ACC112 (cell line): ENCODE measurements around the gene PRR23C.

Experiments used
- H2AFZ ChIP-seq: fragments of 200-600 bp; sonication (generic); one replicate; pipeline ENCODE4 v1.6.0; 2017; ENCODE audit warnings: antibody characterized with exemption, low read length; ENCODE audit not compliant: unreplicated experiment
- H3K27ac ChIP-seq: fragments of 200-600 bp; sonication (generic); 2 replicates; pipeline ENCODE4 v1.5.1; 2014; ENCODE audit warnings: low read depth, mild to moderate bottlenecking, antibody characterized with exemption, low read length, moderate library complexity
- H3K27me3 ChIP-seq: fragments of 200-600 bp; sonication (generic); 2 replicates; pipeline ENCODE4 v1.6.1; 2014; ENCODE audit warnings: mild to moderate bottlenecking, antibody characterized with exemption, low read length, moderate library complexity, mixed read lengths; ENCODE audit not compliant: insufficient read depth
- H3K36me3 ChIP-seq: fragments of 200-600 bp; sonication (generic); 2 replicates; pipeline ENCODE4 v1.6.1; 2016; ENCODE audit warnings: mild to moderate bottlenecking, antibody characterized with exemption, low read length, moderate library complexity, mixed read lengths; ENCODE audit not compliant: insufficient read depth
- H3K4me1 ChIP-seq: fragments of 200-600 bp; sonication (generic); one replicate; pipeline ENCODE4 v1.6.1; 2016; ENCODE audit warnings: low read length, mixed read lengths; ENCODE audit not compliant: insufficient read depth, unreplicated experiment, control insufficient read depth
- H3K4me3 ChIP-seq: fragments of 200-600 bp; sonication (generic); 2 replicates; pipeline ENCODE4 v1.5.1; 2014; ENCODE audit warnings: mild to moderate bottlenecking, low read depth, low read length
- H3K79me2 ChIP-seq: fragments of 200-600 bp; sonication (generic); one replicate; pipeline ENCODE4 v1.6.0; 2016; ENCODE audit warnings: low read length; ENCODE audit not compliant: control insufficient read depth, unreplicated experiment, insufficient read depth

The PRR23C gene

GRCh38 chr3:139044366-139045210 is at the start of gene PRR23C:
Gene PRR23C, minus strand, starts transcription at chr3:139044892. Its CDS starts 272 bp downstream, at chr3:139044620.
- Histone ChIP-seq H3K27ac (no peak within 1 kb of the TSS), H3K4me1 (no peaks in the 10 kb centered on the region), H3K4me3 (no peak within 1 kb of the TSS), H3K79me2 (no peaks in the 10 kb centered on the region), H3K27me3 (peaks cover 10% of the 10 kb centered on the region; the same call in 1 of the 2 replicates), H3K36me3 (no peaks in the 10 kb centered on the region), H2AFZ (no peak within 1 kb of the TSS)

DNA sequence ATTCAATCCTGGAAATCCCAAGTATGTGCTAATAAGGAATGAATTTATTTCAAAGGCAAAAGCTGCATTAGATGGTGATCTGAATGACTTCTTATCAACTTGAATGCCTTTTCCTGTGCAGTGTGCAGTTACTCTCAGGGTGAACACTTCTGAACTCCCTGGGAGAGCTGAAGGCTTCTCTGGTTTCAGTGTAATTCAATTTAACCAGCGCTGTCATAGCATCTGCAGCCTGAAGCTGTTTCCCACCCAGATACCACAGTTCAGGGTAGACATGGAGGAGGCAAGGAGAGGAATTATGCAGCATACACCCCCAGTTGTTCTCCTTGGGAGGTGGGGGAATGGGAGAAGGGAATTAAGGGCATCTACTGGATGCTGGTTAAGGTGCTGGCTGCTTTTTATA is 49.1 kb upstream of the PRR23C start:
- Histone ChIP-seq H3K79me2 (no peaks in the 10 kb centered on the region), H3K27me3 (peaks cover 42% of the 10 kb centered on the region), H3K27ac (no peak overlapping the region), H3K36me3 (no peaks in the 10 kb centered on the region), H2AFZ (no peak overlapping the region), H3K4me1 (no peaks in the 10 kb centered on the region), H3K4me3 (no peak overlapping the region)

DNA sequence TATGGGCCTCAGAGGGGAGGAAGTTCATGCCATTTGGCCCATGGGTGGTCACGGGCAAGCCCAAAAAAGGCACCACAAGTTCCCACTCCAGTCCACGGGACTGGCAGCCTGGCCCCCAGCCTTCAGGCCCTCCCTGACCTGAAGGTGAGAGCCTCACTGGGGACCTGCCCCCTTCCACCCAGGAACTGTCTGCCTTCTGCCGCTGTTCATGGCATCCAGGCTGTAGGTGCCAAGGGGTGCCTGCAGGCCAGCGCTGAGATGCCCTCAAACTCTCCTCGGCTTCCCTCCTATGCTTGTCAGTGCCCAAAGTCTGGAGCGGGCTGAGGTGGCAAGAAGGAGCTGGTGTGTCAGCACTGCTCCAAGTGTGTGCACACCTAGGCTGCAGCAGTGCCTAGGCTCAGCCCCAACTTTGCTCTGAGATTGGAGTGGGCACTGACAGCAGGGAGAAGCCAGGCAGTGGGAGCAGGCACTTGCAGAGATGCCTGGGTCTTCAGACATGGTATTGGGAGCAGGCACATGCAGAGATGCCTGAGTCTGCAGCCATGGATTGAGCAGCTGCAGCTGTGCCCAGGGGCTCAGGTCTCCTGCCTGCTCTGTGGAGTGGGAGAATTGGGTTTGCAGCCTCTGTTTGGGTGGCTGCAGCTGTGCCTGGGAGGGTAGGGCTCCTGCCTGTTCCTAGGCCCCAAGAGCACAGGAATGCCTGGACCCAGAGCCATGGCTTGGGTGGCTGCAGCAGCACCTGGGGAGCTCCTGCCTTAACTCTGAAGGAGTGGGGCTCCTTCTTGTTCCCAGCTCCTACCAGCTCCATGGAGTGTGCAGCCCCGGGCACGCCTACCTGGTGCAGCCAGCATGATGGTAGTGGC is 44.0 kb upstream of the PRR23C start:
- H3K27me3 ChIP-seq, result peaks cover 40% of the 10 kb centered on the region
- no peaks in the 10 kb centered on the region for H3K4me1 ChIP-seq
- no peak overlapping the region for H3K27ac ChIP-seq
- H3K36me3 ChIP-seq, result no peaks in the 10 kb centered on the region
- no peaks in the 10 kb centered on the region for H3K79me2 ChIP-seq
- no peak overlapping the region for H2AFZ ChIP-seq
- no peak overlapping the region for H3K4me3 ChIP-seq

GRCh38 chr3:139087621-139088020 is 42.9 kb upstream of the PRR23C start:
- peaks cover 44% of the 10 kb centered on the region for H3K27me3 ChIP-seq
- no peaks in the 10 kb centered on the region for H3K4me1 ChIP-seq
- no peaks in the 10 kb centered on the region for H3K36me3 ChIP-seq
- H3K79me2 ChIP-seq, result no peaks in the 10 kb centered on the region
- H2AFZ ChIP-seq, result no peak overlapping the region
- no peak overlapping the region for H3K4me3 ChIP-seq
- no peak overlapping the region for H3K27ac ChIP-seq

- Histone ChIP-seq H3K4me1 (no peaks in the 10 kb centered on the region), H3K36me3 (no peaks in the 10 kb centered on the region), H3K27ac (no peak overlapping the region)
Measured at GRCh38 chr3:139084176-139084575, 39.5 kb upstream of the PRR23C start.

GRCh38 chr3:139074565-139075115 is 29.9 kb upstream of the PRR23C start:
- no peaks in the 10 kb centered on the region for H3K79me2 ChIP-seq
- H3K27ac ChIP-seq, result no peak overlapping the region
- H2AFZ ChIP-seq, result no peak overlapping the region
- no peak overlapping the region for H3K4me3 ChIP-seq
- H3K27me3 ChIP-seq, result peaks cover 5% of the 10 kb centered on the region; the same call in 1 of the 2 replicates
- no peaks in the 10 kb centered on the region for H3K36me3 ChIP-seq
- no peaks in the 10 kb centered on the region for H3K4me1 ChIP-seq

More at GRCh38 chr3:139084176-139084575, 39.5 kb upstream of the PRR23C start:
- H3K27me3 ChIP-seq, result peaks cover 49% of the 10 kb centered on the region
- H3K4me3 ChIP-seq, result no peak overlapping the region
- H3K79me2 ChIP-seq, result no peaks in the 10 kb centered on the region
- H2AFZ ChIP-seq, result no peak overlapping the region

DNA sequence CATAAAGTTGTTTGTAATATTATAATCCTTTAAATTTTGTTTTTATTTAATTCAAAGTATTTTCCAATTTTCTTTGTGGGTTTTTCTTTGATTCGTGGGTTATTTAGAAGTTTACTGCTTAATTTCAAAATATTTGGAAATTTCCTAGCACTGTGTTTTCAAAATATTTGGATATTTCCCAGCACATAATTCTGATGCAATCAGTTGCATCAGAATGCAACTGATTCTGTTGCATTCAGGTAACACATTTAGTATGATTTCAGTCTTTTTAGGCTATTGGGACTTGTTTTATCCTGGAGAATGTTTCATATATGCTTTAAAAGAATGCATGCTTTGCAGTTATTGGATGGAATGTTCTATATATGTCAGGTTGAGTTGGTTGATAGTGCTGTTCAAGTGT is 18.2 kb upstream of the PRR23C start:
- H2AFZ ChIP-seq, result no peak overlapping the region
- H3K27ac ChIP-seq, result no peak overlapping the region
- no peak overlapping the region for H3K4me3 ChIP-seq
- H3K79me2 ChIP-seq, result no peaks in the 10 kb centered on the region
- no peaks in the 10 kb centered on the region; the same call in 1 of the 2 replicates for H3K27me3 ChIP-seq
- H3K36me3 ChIP-seq, result no peaks in the 10 kb centered on the region
- no peaks in the 10 kb centered on the region for H3K4me1 ChIP-seq

DNA sequence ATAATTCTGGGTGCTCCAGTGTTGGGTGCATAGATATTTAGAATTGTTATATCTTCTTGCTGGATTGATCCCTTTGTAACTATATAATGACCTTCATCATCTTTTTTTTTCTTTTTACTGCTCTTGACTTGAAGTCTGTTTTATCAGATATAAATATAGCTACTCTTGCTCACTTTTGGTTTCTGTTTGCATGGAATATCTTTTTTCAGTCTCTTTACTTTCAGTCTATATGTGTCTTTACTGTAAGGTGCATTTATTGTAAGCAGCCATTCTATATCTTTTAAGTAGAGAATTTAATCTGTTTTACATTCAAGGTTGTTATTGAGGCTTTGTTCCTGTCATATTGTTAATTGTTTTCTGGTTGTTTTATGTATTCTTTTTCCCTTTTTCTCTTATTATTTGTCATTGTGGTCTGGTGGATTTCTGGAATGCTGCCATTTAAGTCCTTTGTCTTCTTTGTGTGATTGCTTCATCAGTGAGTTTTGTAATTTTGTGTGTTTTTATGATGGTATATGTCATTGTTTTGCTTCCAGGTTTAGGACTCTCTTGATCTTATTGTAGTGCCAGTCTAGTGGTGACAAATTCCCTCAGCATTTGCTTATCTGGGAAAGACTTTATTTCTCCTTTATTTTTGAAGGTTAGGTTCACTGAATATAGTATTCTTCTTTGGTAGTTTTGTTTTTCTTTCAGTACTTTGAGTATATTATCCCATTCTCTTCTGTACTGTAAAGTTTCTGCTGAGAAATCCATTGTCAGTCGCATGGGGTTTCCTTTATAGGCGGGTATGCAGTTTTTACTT is 8.3 kb upstream of the PRR23C start:
- Histone ChIP-seq H2AFZ (no peak overlapping the region), H3K4me3 (no peak overlapping the region)

DNA sequence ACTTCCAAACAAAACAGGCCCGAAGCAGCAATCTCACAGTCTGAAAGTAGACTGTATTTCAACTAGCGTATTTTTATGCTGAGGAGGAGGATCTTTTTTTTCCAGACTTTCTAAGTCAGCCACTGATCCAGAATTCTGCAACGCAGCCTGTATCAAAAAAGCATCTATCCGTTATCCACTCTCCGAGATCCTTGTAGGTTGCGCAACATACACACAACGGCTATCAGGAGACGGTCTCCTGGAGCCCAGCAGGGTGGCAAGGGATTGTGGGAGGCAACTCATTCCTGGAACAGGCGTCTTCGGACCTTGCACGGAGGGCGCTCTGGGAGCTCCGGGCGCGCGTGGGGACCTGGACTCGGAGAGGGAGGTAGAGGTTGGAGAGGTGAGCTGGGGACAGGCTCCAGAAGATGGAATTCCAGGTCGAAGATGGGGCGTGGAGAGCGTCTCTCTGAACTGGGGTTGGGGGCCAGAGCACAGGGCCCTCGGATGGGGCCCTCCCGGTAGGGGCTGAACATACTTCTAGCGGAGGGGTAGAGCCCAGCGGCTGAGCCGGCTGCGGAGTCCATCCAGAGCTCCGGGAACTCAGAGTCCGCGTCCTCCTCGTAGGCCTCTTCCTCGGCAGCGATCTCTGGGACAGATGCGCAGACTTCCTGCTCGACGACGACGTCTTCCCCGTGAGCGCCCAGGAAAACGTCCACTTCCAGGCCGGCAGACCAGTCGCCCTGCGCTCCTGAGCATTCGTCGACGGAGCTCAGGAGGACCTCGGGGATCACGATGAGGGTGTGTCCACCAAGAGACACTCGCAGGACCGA is 932 bp downstream of the PRR23C start:
- H3K27ac ChIP-seq, result no peak overlapping the region
- H3K4me1 ChIP-seq, result no peaks in the 10 kb centered on the region
- peaks cover 10% of the 10 kb centered on the region; the same call in 1 of the 2 replicates for H3K27me3 ChIP-seq
- no peaks in the 10 kb centered on the region for H3K79me2 ChIP-seq
- no peaks in the 10 kb centered on the region for H3K36me3 ChIP-seq
- no peak overlapping the region for H3K4me3 ChIP-seq
- no peak overlapping the region for H2AFZ ChIP-seq

More for the DNA sequence above, 8.3 kb upstream of the PRR23C start:
- Histone ChIP-seq H3K4me1 (no peaks in the 10 kb centered on the region), H3K36me3 (no peaks in the 10 kb centered on the region), H3K79me2 (no peaks in the 10 kb centered on the region), H3K27me3 (peaks cover 7% of the 10 kb centered on the region; the same call in 1 of the 2 replicates), H3K27ac (no peak overlapping the region)
